AG04450 (cell line): ENCODE data around the gene WNK2. TPM values are rescaled to one million over a fixed set of nuclear protein-coding genes. Genes with fewer than 3 reads are reported as not detected.

ENCODE experiments used
- CTCF ChIA-PET: fragments of 300-600, 350-600 bp; formaldehyde crosslinking; extraction: SDS; loops from one replicate; lab custom pipeline; 2022; ENCODE audit warnings: antibody characterized with exemption, inconsistent platforms; lab: Charles Lee
- POLR2A ChIA-PET: fragments of 350-600 bp; formaldehyde crosslinking; extraction: SDS; loops from one replicate; lab custom pipeline; 2021; ENCODE audit warnings: antibody characterized with exemption, inconsistent platforms; lab: Yijun Ruan, JAX
- DNase-seq: peaks from one replicate; pipeline ENCODE4 v3.0.0-alpha.2; 2011; ENCODE audit warnings: low read depth, low spot score
- H3K27ac ChIP-seq: one replicate; pipeline ENCODE4 v1.5.1; 2012; ENCODE audit warnings: low read depth, low read length, control low read depth
- H3K27me3 ChIP-seq: one replicate; pipeline ENCODE4 v1.6.0; 2012; ENCODE audit warnings: low read length; ENCODE audit not compliant: control insufficient read depth, insufficient read depth
- H3K4me3 ChIP-seq: 2 replicates; pipeline ENCODE4 v1.5.1; 2011; ENCODE audit warnings: mild to moderate bottlenecking, low read depth, low read length, control low read depth
- H3K9me3 ChIP-seq: 2 replicates; pipeline ENCODE4 v1.5.1; 2012; ENCODE audit warnings: low read length; ENCODE audit not compliant: control insufficient read depth, insufficient read depth
- polyA plus RNA-seq: library from polyadenylated mRNA; depleted of rRNA; stranded (reverse); fragments of >200 nt; gene quantifications from 2 replicates; pipeline ENCODE4 v1.2.3, GENCODE V29; 2011
- TF ChIP-seq, protein P1 (sequence below): IDR thresholded peaks from 2 replicates; pipeline ENCODE4 v1.5.1; 2011; ENCODE audit warnings: low read depth, low read length, control low read depth, inconsistent platforms

WNK2 gene
- polyA plus RNA-seq, 1 experiment = not detected

DNA sequence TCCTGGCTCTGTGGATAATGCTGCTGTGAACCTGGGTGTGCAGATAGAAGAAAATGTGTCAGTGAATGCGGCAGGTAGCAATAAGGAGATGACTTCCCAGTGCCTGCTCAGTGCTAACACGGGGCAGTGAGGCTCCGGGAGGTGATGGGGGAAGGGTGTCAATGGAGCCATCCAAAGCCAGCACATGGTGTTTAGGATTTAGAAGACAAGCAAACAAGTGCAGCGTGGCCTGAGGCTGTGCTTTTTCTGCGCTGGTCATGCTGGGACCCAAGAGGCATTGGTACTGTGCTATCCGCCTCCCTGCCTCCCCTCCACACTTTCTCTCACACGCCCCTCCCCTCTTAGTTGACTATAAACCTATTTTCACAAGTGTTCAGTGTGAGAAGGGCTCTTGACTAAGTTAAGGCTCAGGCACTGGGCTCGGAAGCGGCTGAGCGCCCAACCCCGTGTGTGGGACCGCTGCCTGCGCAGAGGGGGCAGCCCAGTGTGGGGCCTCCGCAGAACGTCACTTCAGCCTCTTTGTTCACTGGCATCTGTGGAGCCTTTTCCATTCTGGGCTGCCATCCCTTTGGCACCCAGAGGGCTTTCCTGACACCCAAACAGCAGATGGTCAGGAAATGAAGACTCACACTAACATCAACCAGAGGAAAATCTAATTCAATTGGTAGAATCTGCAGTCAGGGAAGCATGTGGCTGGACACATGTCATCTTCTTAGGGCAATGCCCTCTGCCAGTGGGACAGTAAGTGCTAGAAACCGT, 28.0 kb upstream of the WNK2 start:
- Histone ChIP-seq H3K4me3 (no peak overlapping the region), H3K27ac (no peak overlapping the region), H3K9me3 (peaks cover 4% of the 10 kb centered on the region; the same call in 1 of the 2 replicates), H3K27me3 (peaks cover 2% of the 10 kb centered on the region)
- TF ChIP-seq, protein P1, sequence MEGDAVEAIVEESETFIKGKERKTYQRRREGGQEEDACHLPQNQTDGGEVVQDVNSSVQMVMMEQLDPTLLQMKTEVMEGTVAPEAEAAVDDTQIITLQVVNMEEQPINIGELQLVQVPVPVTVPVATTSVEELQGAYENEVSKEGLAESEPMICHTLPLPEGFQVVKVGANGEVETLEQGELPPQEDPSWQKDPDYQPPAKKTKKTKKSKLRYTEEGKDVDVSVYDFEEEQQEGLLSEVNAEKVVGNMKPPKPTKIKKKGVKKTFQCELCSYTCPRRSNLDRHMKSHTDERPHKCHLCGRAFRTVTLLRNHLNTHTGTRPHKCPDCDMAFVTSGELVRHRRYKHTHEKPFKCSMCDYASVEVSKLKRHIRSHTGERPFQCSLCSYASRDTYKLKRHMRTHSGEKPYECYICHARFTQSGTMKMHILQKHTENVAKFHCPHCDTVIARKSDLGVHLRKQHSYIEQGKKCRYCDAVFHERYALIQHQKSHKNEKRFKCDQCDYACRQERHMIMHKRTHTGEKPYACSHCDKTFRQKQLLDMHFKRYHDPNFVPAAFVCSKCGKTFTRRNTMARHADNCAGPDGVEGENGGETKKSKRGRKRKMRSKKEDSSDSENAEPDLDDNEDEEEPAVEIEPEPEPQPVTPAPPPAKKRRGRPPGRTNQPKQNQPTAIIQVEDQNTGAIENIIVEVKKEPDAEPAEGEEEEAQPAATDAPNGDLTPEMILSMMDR = no peak
- no peak for DNase-seq
- POLR2A ChIA-PET = no interaction called here
- CTCF ChIA-PET = no interaction called here

DNA sequence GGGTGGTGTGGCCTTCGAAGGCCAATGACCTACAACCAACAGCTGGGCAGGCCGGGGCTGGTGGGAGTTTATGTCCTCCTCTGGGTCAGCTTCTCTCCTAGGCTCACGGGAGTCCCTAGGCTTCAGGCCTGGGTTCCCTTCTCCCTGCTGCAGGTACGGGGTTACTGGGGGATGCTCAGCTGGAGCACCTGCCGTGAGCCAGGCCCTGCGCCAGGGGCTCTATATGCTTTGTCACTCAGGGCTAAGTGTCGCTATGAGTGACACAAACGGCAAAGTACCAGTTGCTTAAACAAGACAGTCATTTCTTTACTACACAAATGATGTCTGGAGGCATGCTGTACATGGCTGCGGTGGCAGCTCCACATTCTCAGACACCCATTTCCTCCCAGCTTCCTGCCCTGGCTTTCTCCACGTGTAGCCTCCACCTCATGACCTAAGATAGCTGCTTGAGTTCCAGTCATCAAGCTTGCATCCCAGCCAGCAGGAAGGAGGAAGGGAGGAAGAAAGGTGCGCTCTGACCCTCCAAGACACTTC, 27.4 kb upstream of the WNK2 start:
- peaks cover 4% of the 10 kb centered on the region; the same call in 1 of the 2 replicates for H3K9me3 ChIP-seq
- no peak for DNase-seq
- TF ChIP-seq, protein P1 = no peak
- no peaks in the 10 kb centered on the region for H3K27me3 ChIP-seq
- H3K4me3 ChIP-seq = no peak overlapping the region
- ChIA-PET CTCF (interaction anchor here (1.7 kb wide), 1 partner anchor 409 kb away, joined by 3 read pairs; no protein-coding TSS in a partner anchor), POLR2A (no interaction called here)
- H3K27ac ChIP-seq = no peak overlapping the region

DNA sequence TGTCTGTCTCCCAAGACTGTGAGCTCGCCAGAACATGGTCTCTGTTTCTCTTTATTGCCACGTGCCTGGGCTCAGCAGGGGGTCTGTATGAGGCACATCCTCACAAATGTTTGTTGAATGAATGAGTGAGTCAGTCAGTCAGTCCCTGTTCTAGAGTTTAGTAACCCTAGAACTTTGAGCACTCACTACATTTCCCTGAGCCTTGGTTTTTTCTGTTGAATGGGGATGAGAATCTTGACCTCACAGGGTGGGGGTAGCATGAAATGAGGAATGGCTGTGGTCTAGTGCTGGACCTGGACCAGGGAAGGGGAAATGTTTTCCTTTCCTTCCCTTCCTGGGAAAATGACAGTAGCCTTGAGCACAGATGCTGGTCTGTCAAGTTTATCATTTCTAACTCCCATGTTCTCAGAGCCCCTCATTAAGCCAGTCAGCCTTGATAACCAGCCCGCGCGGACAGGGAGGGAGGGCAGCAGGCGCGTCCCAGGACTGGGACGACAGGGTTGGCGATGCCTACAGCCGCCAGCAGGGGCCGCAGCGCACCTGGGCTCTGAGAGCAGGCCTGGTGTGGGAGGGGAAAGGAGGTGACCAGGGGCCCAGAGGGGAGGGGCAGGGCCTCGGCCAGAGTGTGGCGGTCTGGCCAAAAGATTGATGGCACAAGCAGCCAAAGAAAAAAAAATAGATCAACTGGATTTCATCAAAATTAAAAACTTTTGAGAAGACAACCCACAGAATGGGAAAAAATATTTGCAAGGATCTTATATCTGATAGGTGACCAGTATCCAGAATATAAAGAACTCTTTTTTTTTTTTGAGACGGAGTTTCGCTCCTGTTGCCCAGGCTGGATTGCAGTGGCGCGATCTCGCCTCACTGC, 24.1 kb upstream of the WNK2 start:
- H3K27ac ChIP-seq = no peak overlapping the region
- peaks cover 2% of the 10 kb centered on the region for H3K27me3 ChIP-seq
- no peak overlapping the region for H3K4me3 ChIP-seq
- TF ChIP-seq, protein P1 = peak; percentile 94
- ChIA-PET POLR2A (no interaction called here), CTCF (interaction anchor here (0.6 to 2.1 kb wide), 7 partner anchors 10 to 406 kb away, joined by 3 to 7 read pairs (median 5); no protein-coding TSS in a partner anchor)
- DNase-seq = peak; percentile 20
- H3K9me3 ChIP-seq = peaks cover 4% of the 10 kb centered on the region; the same call in 1 of the 2 replicates

GRCh38 chr9:93161786-93162562, 22.0 kb upstream of the WNK2 start:
- DNase-seq = no peak
- H3K4me3 ChIP-seq = no peak overlapping the region
- POLR2A ChIA-PET = no interaction called here
- TF ChIP-seq, protein P1 = no peak
- no peaks in the 10 kb centered on the region for H3K9me3 ChIP-seq
- H3K27me3 ChIP-seq = peaks cover 2% of the 10 kb centered on the region
- H3K27ac ChIP-seq = no peak overlapping the region
- CTCF ChIA-PET = interaction anchor here (0.7 to 2.1 kb wide), 4 partner anchors 27 to 405 kb away, joined by 4 to 7 read pairs (median 6); no protein-coding TSS in a partner anchor
